Inferior parietal cortex (tissue), 1 donor: ENCODE results near the gene GRK5.
"Not testable (repeated sequence)": the region's sequence is repeated elsewhere in the genome, so short reads cannot be mapped to it uniquely, and the experiment has no call there.

Source experiments
- DNase-seq: peaks from one replicate; pipeline ENCODE4 v3.0.0-alpha.2; 2016; ENCODE audit errors: extremely low spot score

The GRK5 gene

DNA sequence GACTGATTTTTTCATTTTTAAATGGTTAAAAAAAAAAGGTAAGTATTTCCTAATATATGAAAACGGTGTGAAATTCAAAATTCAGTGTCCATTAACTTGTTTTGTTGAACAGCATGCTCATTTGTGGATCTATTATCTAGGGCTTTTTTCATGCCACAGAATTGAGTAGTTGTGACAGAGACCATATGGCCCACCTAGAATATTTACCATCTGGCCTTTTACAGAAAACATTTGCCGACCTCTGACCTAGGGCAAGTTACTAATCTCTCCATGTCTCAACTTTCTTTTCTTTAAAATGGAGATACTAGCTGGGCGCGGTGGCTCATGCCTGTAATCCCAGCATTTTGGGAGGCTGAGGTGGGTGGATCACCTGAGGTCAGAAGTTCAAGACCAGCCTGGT, 41.3 kb downstream of the GRK5 start:
- DNase-seq = no peak

DNA sequence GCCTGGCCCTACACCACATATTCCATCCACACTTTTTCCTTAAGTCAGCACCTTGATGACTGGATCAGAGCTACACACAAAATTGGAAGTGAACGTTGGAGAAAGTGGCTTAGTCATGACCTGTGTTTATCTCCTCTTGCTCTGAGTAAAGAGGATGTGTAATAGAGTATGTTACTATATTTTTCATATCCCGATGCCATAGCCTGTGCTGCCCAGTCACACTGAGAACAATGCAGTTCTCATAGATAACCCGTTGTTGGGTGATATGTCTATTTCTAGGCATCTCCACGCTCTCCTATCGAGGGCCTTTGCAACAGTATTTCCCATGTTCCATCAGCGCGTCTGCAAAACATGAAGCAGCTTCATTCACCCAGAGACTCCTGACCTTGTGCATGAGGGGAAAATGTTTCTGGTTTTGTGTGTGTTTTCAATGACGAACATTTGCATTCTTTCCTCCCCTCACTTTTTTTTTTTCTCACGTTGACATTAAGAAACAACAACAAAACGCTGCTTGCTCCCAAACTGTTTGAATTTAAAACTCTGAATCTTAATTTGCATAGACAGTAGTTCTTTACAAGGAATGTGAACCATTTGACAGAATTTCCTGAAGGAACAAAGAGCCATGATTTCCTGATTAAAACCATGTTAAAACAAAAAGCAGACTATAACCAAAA, 43.4 kb downstream of the GRK5 start:
- DNase-seq = no peak

DNA sequence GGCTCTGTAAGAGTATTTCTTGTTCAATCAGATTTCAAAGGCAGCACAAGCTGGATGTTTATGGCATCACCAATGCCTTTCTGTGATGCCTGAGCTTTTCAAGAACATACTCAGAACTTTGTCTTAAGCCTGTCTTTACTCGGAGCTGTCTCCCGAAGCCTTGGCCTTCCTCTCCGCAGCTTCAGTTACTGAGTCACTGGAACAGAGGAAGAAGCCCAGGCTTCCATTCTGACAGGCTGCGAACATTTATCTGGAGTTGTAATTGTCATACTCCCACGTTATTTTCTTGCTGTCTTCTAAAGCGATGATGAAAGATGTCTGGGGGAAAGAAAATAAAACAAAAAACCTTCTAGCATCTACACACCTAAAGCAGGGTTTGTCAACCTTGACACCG, 43.9 kb downstream of the GRK5 start:
- DNase-seq = no peak

DNA sequence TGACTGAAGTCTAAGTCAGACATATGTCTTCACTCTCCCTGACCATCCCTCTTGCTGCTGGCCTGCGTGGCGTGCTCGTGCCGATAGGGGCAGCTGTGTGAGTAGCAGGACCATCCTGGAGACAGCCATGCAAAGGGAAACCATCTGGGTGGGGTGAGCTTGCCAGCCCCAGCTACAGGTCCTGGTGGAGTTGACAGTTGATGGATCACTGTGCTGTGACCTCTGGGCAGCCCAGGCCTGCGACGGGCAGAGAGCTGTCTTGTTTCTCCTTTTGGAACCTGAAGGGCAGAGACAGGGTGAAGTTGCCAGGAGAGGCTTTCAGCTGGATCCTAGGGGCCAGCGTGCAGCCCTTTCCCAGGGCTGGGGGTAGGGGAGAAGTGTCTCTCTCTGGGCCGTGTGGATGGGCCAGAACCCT, 44.7 kb downstream of the GRK5 start:
- DNase-seq = no peak

DNA sequence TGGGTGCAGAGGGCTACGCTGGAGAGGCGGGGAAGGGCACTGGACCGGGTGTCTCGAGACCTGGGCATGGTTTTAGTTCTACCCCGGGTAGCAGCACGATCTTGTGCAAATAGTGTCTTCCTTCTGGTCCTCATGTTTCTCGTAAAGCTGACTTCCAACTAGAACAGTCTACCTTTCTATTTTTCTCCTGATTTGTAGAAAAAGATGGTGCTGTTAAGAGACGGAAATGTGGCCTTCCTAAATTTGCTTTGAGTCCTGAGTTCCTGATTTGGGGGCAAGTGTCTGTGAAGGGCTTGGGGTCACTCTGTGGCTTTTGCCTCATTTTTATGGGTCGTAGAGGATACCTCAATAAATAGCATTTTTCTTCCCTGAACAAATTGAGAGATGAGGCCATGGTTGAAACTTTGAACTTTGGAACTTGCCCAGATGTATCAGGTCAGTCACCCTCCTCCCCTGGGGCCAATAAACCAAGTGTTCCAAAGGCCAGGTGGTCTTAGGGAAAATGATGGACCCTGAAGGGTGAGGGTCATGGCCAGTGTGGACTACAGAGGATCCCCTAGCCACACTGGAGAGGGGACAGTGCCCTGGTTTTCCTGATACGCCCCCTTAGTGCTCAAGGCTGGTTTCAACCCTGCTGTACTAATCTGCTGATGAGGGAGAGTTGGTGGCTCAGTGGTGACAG, 45.2 kb downstream of the GRK5 start:
- no peak for DNase-seq

DNA sequence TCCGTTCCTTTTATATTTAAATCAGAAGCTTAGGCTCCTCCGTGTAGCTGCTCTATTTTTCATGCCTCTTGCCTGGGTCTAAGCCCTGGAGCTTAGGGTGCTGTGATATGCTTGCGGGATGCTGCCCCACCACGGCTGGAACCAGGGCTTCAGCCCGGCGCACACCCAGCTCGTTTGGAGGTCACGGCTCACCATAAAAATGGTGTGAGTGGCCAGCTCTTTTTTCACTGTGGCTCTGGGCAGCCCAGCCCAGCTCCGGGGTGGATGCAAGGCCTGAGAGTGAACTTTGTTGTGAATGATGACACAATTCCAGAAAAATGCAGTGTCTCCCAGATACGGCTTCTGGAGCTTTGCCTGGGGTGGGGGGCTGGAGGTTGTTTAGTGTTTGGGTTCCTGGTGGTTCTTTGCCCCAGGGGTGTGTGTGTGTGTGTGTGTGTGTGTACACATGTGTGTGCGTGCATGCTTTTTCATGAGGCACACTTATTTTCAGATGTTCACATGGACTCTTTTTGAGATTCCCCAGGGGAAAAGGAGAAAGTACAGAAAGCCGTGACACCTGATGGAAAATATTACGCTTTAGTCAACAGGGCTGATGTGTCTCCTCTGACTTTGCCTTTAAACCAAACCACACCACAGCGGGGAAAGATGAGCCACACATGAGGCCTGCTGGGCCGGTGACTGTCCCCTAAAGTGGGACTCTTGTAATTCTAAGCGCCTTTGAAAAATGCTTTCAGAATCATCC, 46.2 kb downstream of the GRK5 start:
- no peak for DNase-seq

DNA sequence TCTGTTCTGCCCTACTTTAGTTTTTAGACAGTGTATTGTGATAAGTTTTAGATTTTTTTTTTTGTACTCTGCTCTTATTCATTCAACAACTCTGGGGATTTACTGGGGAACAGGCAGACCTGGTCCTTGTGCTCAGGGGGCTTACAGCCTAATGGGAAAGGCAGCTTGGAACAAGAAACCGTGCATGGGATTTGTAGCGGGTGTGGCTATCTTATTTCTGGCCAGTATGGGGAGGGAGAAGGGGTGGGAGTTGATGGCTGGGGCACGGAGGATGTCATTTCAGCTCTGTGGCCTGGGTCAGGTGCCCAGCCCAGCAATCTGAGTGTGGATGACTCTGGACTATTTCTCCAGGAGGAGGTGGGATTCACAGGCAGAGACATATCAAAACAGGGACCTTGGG, 47.0 kb downstream of the GRK5 start:
- no peak for DNase-seq

DNA sequence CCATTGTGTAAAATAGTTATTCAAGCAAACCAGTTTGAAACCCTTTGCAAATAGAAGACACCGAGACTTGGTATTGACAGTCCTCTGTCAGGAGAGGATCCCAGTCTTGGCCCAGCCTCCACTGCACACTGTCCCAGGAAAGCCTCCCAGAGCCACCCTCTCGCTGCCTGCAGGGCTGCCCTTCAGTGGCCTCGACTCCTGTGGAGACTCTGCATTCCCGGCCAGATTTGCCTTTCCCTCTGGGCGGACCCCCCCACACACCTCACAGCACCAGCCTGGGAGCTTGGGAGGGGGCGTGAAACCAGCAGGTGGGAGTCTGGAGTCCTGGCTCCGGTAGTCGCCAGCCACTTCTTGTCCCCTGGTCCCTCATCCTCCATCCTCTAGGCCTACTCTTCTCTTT, 48.7 kb downstream of the GRK5 start:
- DNase-seq = no peak

DNA sequence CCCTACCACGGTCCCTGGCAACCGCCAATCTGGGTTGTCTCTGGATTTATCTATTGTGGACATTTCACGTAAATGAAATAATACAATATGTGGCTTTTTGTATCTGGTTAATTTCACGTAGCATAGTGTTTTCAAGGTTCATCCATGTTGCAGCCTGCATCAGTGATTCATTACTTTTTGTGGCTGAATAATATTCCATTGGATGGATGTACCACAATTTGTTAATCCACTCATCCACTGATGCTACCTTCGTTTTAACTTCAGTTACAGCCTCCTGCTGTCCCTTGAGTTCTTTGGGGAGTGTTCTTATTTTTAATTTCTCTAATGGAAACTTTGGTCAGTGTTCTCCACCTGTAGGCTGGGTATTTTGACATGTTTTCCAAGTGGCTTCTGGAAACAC, 49.5 kb downstream of the GRK5 start:
- no peak for DNase-seq

DNA sequence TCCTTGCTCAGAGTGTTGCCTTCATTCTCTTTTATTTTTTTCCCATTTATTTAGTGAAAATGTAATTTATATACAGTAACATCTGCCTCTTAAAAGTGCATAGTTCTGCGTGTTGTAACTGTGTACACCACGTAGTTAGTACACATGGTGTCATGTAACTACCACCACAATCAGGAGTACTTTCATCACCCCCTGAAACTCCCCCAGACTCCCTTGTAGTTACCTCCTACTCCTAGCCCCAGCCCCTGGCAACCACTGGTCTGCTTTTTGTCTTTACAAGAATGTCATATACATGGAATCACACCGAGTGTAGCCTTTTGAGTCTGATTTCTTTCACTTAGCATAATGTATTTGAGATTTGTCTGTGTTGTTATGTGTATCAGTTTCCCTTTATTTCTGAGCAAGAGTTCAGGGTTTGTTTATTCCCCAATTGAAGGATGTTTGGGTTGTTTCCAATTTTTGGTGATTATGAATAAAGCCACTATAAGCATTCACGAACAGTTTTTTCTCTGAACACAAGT, 50.6 kb downstream of the GRK5 start:
- no peak for DNase-seq

DNA sequence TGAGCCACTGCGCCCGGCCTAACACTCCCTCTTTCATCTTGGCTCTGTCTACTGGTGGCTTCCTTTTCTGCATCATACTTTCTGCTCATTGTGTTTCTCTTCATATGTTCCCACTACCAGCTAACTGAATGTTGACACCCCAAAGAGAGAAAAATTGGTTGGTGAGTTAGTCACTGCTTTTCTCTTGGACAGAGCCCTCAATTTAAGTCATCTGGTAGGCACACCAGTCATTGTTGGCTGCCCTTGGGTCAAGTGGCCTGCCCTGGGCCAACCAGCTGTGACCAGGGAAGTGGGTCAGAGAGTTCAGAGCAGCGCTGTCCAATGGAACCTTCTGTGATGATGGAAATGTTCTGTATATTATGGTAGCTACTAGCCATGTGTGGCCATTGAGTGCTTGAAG, 52.0 kb downstream of the GRK5 start:
- DNase-seq = no peak

DNA sequence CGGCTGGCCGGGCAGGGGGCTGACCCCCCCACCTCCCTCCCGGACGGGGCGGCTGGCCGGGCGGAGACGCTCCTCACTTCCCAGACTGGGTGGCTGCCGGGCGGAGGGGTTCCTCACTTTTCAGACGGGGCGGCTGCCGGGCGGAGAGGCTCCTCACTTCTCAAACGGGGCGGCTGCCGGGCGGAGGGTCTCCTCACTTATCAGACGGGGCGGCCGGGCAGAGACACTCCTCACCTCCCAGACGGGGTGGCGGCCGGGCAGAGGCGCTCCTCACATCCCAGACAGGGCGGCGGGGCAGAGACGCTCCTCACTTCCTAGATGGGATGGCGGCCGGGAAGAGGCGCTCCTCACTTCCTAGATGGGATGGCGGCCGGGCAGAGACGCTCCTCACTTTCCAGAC, 53.6 kb downstream of the GRK5 start:
- not testable (repeated sequence) for DNase-seq

DNA sequence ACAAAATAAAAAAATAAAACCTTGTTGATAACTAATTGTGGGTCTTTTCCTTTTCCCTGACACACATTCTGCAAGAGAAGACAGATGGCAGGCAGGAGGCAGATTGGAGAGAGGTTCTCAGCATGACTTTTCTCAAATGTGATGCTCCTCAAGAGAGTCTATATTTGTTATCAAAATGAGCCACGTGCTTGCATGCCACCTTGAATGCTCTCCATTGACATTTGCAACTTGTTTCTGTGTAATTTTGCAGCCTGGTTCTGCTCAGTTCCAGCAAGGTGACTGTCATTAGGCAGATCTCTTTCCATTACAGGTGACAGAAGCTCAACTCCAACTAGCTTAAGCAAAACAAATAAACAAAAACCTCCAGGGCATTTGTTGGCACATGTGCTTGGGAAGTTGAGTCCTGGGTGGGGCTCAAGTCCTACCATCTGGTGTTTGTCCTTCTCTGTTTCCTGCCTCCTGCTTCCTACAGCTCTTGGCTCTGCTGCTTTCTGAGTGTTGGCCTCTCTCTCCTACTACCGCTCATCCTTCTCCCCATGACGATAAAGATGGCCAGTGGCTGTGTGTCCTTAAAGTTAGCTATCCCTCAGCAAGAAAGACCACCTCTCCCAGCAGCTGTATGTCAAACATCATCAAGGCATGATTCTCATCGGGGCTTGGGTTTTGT, 56.7 kb downstream of the GRK5 start:
- no peak for DNase-seq

DNA sequence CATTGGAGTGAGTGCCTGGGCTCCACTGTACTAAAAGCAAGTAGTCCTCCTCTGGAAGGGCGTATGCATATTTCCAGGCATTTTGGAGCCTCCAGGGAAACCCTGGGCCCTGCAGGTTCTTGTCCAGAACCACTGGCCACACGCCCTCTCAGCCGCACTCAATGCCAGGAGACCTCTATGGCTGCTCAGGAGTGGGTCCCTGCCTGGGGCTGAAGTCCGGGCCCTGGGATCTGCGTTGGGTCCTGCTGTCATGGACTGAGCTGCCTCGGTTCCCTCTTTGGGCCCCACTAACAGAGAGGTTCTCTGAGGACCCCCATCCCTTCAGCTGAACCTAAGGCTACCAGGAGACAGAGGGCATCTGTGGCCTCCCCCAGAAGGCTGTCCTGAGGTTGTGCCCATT, 58.3 kb downstream of the GRK5 start:
- DNase-seq = no peak

DNA sequence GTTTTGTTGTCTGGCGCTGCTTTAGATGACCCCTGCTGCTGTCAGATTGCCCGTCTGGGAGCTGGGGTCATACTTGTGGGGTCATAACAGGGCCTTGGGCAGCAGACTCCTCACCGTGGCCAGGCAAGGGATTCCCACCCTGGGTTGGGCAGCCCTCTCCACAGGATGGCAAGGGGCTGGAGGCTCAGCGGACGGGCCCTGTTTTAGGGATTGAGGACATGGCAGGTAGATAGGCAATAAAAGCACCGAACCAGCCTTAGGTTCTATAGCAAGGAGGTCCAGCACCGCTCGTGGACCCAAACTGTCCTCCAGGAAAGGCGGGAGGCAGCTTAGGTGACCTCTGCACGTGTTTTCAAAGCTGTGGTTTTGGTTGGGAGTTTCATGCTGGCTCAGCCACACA, 60.0 kb downstream of the GRK5 start:
- DNase-seq = no peak

DNA sequence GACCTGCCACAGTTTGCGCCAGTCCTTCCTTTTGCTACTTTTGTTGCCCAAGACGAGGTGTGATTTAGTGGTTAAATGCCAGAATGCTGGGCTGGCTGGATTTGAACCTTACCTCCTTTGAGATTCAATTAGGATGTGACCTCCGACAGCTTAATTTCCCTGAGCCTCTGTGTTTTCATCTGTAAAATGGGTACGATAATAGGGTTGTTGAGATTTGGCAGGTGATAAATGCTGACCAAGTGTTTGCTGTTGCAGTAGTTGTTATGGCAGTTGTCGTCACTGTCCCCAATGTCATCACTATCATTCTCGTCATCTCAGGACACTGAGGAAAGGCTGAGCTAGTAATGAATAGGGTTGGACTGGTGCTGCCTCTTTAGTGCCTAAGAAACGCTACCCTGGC, 61.1 kb downstream of the GRK5 start:
- no peak for DNase-seq

DNA sequence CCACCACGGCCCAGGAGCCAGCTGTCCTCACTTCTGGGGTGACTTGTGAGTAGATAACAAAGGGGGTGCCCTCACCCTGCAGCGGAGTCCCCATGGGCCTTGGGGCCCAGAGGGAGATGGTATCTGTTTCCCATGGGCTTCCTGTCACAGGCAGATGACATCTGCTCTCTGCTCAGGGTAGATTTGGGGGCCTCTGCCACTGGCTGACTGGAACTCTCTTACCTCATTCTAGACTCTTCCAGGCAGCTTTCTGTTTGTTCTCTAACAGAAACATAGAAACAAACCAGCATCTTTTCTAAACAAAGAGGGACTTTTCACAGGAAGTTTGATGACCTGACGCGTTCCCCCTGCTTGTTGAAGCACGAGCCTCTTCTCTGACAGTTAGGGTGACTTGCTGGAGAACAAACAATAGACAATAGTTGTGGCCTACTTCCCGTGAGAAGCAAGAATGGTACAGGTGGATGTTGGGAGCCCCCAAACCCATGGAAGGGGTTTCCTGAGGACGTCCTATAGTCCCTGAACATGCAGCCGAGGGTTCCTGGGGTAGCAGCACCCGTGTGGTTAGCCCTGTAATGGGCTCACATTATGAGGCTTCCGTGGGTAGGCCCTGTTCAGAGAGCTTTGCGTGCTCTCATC, 61.6 kb downstream of the GRK5 start:
- no peak for DNase-seq

DNA sequence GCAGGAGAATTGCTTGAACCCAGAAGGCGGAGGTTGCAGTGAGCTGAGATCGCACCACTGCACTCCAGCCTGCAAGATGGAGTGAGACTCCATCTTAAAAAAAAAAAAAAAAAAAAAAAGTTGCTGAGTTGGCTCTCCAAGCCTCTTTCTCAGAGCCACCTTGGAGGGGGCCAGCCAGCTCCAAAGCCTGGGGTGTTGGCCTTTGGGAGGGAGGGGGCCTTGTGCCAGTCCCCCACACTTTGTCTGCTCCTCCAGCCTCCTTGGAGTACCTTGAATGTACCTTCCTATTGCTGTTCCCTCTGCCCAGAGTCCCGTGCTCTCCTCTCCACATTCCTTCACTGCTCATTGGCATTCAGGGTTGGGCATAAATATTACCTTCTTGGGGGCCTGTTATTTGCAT, 62.4 kb downstream of the GRK5 start:
- DNase-seq = no peak

DNA sequence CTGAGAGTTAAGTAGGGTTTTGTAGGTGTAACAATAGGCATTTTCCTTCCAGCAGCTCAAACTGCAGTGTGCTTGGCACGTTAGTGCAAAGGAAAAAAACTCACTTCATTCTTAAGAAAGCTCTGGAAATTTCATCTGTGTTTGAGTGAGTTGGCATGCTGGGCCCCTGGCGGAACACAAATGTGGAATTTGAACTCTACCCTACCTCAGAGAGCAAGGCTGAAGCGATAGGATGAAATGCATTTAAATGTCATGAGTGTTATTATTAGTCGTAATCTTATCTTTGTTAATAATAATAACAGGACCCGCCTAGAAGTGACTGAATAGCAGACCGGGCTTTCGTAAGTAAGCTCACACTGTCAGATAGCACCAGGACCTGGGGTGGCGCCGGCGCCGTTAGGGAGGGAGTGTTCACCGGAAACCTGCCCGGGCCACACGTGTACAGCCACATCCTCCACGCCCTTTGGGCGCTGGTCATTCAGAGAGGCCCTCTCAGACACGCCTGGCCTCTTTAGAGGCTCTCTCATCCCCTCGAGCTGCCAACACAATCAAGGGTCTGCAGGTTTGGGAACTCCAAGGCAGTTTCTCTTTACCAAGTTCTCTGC, 63.5 kb downstream of the GRK5 start:
- no peak for DNase-seq

DNA sequence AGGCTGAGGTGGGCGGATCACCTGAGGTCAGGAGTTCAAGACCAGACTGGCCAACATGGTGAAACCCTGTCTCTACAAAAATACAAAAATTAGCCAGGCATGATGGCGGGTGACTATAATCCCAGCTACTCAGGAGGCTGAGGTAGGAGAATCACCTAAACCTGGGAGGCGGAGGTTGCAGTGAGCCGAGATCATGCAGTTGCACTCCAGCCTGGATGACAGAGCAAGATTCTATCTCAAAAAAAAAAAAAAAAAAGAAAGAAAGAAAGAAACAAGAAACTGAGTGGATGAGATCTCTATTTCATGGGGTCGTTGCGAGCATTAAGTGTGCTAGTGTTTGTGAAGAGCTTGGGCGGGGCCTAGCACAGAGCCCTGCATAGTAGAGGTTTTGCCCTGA, 65.0 kb downstream of the GRK5 start:
- DNase-seq = not testable (repeated sequence)

DNA sequence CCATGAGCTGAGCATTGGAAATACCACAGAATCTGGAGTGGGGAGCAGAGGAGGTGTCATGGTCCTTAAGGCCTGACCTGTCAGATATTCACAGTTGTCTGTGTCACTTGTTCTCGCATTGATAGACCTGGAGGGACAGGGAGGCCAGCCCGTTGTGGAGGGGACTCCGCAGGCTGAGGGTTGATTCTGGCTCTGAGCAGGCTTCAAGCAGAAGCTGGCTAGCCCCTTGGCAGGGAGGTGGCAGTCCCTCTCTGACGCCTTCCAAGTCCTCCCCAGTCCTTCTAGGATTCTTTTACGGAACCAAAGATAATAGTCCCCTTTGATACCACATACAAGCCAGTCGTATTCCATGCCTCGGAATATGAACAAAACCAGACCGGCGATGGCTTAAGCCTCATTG, 65.4 kb downstream of the GRK5 start:
- no peak for DNase-seq
